OCI-M1 (cell line): ENCODE data around the gene PALS2.

ENCODE experiments used
- DNase-seq: peaks from one replicate; lab custom pipeline; 2025; lab: John Stamatoyannopoulos, UW

The PALS2 gene

DNA sequence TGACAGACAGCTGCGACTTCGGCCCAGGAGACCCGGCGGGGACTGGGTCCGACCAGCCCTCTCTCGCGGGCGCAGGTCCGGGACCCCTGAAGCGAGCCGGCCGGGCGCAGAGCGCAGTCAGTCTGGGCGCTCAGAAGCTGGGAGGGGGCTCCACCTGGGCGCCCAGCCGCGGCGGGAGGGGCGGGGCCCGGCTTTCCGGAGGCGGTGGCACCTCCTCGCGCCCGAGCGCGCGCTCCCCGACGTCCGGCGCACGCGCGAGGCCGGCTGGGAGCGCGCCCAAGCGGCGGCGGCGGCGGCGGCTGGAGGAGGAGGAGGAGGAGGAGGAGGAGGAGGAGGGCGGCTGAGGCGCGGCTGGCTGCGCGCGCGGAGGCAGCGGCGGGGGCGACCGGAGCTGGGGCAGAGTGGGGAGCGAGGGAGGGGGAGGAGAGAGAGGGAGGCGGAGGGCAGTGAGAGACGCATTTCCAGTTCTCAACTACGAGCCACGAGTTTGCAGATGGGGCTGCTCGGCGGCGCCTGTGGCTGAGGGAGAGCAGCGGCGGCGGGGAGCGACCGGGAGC, at the start of gene PALS2:
Gene PALS2, plus strand, starts transcription at position 456 of the 557 bp plus-strand sequence. CDS start 50,216 bp downstream, outside the sequence.
- peak; percentile 65 for DNase-seq

DNA sequence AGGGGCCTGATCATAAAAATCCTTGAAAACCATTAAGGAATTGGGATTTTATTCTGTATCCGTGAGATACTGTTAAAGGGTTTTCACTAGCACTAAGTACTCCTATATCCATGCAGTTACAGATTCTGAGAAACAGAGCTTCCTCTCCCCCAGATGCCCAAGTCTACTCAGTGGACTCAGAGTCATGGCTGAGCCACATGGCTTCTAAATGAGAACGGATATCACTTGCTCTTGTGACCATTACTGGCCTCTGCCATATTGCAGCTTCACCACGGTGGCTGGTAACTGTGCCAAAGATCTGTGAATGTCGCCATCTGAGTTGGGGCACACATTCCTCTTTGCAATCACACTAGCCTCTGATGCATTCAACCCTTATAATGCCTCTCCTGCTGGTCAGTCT, 42.0 kb upstream of the PALS2 start:
- no peak for DNase-seq

- no peak for DNase-seq
Observed at GRCh38 chr7:24536682-24537081, 36.6 kb upstream of the PALS2 start.

DNA sequence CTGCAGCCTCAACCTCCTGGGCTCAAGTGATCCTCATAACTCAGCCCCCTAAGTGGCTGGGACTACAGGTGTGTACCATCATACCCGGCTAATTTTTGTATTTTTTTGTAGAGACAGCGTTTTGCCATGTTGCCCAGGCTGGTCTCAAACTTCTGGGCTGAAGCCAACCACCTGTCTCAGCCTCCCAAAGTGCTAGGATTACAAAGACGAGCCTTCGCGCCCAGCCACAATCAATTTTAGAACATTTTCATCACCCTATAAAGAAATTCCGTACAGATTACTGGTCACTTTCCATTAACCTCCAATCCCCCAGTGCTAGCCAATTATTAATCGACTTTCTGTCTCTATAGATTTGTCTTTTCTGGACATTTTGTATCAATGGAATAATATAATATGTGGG, 32.3 kb upstream of the PALS2 start:
- no peak for DNase-seq

DNA sequence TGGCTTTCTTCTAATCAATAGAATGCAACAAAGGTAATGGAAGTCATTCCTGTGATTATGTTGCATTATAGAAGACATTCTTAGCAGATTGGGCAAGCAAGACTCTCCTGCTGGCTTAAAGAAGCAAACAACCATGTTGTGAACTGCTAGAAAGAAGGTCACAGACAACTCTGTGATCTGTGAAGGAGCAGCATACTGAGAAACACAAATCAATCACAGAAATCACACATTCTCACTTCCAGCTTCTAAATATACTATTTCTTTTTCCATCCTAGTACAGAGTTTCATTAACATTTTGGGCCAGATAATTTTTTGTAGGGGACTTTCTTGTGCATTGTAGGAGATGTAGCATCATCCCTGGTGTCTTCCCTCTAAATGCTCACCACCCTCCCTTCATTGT, 28.0 kb upstream of the PALS2 start:
- DNase-seq, result no peak

DNA sequence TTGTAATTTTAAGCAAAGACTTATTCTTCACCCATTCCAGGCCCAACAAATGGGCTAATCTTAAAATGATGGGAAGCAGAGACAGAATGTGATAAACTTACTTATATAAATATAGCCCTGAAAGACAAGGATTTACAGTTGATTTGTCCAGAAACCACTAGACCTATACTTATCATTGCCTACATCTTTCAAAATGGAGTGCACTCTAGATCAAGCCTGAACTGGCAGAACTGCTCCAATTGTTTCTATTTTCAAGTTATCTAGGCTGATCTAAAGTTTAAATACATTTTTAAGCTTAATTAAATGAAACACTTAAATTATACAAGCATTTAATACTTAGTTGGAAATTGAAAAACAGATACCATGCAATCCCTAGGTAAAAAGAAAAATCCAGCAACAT, 24.9 kb upstream of the PALS2 start:
- DNase-seq, result no peak

DNA sequence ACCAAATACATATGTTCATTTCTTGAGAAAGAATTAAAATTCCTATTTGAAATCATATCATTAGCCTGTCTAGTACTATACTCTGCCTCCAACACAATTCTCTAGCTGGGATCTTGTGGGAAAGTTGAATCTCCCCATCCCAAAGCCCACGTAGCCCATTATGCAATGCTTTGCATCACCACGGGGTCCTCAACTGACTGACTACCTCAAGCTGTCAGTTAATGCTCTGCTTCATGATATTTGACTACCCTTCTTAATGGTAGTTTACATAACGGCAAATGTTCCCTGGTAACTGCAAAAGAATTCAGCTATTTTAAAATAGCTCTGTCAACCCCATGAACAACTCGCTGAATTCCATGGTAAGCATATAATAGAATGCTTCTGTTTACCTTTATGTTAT, 23.3 kb upstream of the PALS2 start:
- no peak for DNase-seq

DNA sequence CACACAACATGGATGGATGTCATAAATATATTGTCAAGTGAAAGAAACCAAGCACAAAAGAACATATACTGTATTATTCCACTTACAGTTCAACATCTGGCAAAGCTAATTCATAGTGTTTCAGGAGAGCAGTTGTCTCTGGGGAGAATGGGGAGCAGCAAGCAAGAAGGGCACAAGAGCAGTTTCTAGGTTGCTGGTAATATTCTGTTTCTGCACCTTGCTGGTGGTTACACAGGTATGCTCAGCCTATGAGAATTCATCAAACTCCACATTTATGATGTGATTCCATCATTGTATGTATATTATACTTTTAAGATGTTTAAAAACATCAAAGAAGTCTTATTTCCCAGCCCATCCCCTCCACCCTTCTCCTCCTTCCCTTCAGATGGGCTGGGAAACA, 18.1 kb upstream of the PALS2 start:
- no peak for DNase-seq

DNA sequence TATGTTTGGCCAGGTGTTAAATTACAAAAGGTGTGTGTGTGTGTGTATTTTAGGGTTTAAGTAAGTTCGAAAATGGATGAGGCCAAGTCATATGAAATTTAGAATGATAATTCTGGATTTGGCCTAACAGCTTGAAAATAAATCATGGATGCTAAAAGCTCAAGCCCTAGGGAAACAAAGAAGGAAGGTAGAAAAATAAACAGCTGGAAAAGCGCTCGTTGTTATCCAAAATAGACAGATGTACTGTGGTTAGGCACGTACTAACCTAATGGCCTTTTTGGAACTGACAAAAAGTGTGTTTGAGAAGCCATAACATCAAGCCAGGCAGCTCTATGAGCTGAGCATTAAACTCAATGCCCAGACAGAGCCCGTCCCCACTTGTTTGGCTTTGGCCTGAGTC, 17.5 kb upstream of the PALS2 start:
- no peak for DNase-seq

DNA sequence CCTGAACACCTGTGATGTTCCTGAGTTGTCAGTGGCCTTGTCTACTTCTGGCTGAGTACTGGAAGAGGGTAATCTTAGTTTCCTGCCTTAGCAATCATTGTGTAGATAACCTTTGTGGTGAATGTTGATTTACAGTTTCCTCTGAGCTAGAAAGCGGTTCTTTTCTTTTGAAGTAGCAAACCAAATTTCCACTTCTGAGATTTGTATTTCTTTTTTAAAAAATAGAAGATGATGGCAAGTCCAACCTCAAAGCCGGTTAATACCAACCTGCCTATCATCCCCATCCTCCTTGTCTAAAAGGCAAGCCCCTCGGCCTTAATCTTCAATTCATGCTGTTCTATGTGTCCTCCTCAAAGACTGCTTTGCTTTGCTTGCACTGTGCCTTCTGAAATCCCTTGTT, 12.5 kb upstream of the PALS2 start:
- DNase-seq, result no peak

- no peak for DNase-seq
Observed at GRCh38 chr7:24566274-24566673, 7.0 kb upstream of the PALS2 start.

- DNase-seq, result no peak
Observed at GRCh38 chr7:24570983-24571382, 2.3 kb upstream of the PALS2 start.

- no peak for DNase-seq
Observed at GRCh38 chr7:24572016-24572392, 1.2 kb upstream of the PALS2 start.

- peak; percentile 28 for DNase-seq
Observed at GRCh38 chr7:24572393-24572996, 757 bp upstream of the PALS2 start.

GRCh38 chr7:24573554-24574338, 494 bp downstream of the PALS2 start:
- peak; percentile 52 for DNase-seq

DNA sequence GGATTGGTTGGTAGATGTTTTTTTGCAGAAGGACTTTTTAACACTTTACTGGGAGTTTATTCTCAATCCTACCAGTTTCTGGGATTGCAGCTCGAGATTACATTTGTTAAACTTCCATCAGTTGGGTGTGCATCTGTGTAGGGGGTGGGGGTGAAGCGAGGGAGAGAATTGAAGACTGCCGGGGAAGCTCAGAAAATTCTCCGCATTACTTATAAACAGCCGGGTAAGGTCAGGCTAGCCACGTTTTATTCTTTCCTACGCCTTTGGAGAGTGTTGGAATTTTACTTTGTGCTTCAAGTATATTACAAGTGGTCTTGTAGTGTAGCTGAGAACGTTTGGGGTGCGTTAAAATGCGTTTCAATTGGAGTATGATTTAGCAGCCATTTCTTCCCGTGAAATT, 1.1 kb downstream of the PALS2 start:
- no peak for DNase-seq

DNA sequence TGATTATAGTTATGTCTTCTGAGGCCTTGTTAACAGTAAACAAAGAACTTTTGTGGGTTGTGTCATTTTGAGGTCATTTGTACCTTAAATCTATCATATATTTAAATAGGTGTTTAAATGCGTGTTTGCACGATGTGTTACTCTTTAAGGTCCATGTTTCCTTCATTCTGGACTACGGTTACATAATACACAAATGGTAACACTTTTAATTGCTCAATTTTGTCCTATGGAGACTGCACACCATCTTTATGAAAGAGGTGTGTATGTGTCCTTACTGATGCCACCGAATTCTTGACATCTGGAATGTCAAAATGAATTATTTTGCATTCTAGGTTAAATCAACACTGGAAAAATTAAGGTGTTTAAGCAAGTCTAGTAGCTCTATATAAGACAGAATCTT, 1.7 kb downstream of the PALS2 start:
- no peak for DNase-seq

GRCh38 chr7:24576171-24577025, 3.1 kb downstream of the PALS2 start:
- DNase-seq, result peak; percentile 73

- DNase-seq, result no peak
Observed at GRCh38 chr7:24578052-24578451, 4.8 kb downstream of the PALS2 start.

- no peak for DNase-seq
Observed at GRCh38 chr7:24580283-24580946, 7.2 kb downstream of the PALS2 start.

DNA sequence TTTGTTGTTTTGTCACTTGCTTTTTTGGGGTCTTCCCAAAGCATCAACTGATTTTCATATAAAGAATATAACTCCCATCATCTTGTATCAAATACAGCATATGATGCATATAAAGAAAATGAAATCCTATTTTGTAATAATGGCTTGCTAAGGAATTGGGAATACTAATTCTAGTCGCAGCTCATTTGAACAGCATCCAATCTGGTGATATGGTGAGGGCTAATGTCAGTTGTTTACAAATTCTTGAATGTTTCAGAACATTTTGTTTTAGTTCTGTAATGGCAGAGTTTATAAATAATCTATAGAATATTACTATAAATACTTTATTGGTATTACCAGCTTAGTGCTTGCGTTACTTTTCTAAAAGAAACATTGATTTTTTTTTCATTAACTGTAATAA, 8.9 kb downstream of the PALS2 start:
- DNase-seq, result no peak

GRCh38 chr7:24587853-24588252, 14.6 kb downstream of the PALS2 start:
- peak; percentile 61 for DNase-seq
